OCI-LY7 (cell line): Measurements from ENCODE around the gene ANO10.

ENCODE experiments used
- EZH2phosphoT487 ChIP-seq: fragments of 200-600 bp; sonication (generic); IDR thresholded peaks from 2 replicates; pipeline ENCODE4 v1.6.1; 2018; ENCODE audit warnings: low read depth, borderline replicate concordance, mild to moderate bottlenecking, mixed run types, antibody characterized with exemption, low read length, moderate library complexity, mixed read lengths
- TF ChIP-seq, protein P1 (sequence below): fragments of 200-600 bp; sonication (generic); conservative IDR thresholded peaks from 2 replicates; pipeline ENCODE4 v1.5.1; 2014; ENCODE audit warnings: mild to moderate bottlenecking, antibody characterized with exemption, low read length, moderate library complexity, mixed read lengths

DNA sequence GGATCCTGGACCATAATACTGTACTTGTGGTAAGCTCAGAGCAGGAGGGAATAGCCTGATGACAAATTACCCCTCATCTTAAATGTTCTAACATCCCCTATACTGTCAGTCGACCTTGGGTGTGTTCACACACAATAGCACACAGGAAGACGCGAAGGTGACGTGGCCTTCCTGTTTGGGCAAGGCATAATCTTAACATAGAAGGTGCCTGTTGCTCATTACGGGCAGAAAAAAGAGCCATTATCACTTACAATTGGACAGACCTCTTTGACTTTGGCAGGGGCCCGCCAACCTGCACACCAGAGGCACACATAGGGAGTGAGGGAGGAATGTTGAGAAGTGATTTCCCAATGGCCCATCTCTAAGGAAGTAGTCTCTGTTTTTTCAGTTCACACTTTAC, 144.2 kb downstream of the ANO10 start:
- TF ChIP-seq, protein P1, sequence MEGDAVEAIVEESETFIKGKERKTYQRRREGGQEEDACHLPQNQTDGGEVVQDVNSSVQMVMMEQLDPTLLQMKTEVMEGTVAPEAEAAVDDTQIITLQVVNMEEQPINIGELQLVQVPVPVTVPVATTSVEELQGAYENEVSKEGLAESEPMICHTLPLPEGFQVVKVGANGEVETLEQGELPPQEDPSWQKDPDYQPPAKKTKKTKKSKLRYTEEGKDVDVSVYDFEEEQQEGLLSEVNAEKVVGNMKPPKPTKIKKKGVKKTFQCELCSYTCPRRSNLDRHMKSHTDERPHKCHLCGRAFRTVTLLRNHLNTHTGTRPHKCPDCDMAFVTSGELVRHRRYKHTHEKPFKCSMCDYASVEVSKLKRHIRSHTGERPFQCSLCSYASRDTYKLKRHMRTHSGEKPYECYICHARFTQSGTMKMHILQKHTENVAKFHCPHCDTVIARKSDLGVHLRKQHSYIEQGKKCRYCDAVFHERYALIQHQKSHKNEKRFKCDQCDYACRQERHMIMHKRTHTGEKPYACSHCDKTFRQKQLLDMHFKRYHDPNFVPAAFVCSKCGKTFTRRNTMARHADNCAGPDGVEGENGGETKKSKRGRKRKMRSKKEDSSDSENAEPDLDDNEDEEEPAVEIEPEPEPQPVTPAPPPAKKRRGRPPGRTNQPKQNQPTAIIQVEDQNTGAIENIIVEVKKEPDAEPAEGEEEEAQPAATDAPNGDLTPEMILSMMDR: no peak
- no peak for TF ChIP-seq EZH2phosphoT487
